Lung microvascular endothelial cell (primary cell): ENCODE data around the gene CD22. TPM values are rescaled to one million over a fixed set of nuclear protein-coding genes. Genes with fewer than 3 reads are reported as not detected.

Source experiments
- DNase-seq, 2 donors: peaks; one replicate each; pipeline versions ENCODE4 v3.0.0 to v3.0.0-alpha.2; 2010; ENCODE audit warnings: low read depth in 2 of 2
- total RNA-seq: library from RNA; depleted of rRNA; stranded (reverse); fragments of >200 nt; gene quantifications from 2 replicates; pipeline ENCODE4 v1.2.1, GENCODE V29; 2014

Gene CD22
- total RNA-seq, 1 donor from 2014 or later: not detected

DNA sequence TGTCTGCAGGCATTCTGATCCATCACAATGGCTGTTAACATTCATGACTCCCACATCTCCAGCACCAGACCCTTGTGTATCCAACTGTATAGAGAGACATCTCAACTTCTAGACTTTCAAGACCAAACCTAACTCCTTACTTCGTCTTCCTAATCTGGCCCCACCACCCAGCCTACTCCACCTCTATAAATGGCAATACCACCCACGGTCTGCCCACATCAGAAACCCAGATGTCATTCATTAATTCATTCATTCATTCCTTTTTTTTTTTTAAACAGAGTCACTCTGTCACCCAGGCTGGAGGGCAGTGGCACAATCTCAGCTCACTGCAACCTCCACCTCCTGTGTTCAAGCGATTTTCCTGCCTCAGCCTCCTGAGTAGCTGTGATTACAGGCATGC lies 52.3 kb downstream of the CD22 start:
- no peak for DNase-seq

DNA sequence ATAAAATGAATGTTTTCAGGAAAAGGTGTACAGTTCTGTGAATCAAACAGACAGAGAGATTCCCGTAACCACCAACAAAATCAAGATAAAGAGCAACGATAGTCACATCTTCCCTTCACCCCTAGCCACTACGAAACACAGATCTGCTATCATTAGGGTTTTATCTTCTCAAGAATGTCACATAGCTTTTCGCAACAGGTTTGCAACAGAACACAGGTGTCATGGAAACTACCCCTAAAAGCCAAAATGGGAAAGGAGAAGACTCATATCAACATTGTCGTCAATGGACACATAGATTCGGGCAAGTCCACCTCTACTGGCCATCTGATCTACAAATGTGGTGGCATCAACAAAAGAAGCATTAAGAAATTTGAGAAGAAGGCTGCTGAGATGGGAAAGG lies 52.9 kb downstream of the CD22 start:
- DNase-seq: no peak

DNA sequence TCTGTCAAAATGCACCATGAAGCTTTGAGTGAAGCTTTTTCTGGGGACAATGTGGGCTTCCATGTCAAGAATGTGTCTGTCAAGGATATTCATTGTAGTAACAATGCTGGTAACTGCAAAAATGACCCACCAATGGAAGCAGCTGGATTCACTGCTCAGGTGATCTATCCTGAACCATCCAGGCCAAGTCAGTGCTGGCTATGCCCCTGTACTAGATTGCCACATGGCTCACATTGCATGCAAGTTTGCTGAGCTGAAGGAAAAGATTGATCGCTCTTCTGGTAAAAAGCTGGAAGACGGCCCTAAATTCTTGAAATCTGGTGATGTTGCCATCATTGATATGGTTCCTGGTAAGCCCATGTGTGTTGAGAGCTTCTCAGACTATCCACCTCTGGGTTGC lies 54.5 kb downstream of the CD22 start:
- no peak for DNase-seq

DNA sequence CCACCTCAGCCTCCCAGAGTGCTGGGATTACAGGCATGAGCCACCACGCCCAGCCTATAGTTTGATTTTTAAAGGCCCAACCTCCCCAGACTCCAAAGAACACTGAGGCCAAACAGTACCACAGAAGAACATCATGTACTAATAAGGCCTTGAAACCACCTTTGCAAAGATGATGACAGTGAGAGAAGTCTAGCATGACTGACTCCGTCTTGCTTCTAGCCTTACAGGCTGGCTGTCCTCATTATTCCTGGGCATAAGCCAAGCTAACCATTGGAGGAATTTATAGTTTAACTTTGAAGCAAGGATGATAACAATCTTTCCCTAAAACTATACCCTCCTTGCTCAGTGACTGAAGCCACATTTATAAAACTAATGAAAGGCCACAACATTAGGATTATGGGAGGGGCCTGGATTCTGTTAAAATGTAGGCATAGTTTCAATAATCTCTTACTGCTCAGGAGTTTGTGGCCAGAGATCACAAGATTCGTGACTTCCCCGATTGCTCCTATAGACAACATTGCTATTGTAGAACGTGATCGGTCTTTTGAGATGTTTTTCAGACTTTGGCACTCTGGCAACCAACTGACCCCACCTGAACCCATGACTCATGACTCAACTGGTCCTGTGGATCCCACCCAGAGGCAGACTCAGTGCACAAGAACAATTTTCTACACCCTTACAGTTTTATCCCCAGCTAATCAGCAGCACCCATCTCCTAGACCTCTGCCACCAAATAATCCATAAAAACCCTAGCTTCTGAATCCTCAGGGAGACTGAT lies 59.5 kb downstream of the CD22 start:
- DNase-seq: no peak

DNA sequence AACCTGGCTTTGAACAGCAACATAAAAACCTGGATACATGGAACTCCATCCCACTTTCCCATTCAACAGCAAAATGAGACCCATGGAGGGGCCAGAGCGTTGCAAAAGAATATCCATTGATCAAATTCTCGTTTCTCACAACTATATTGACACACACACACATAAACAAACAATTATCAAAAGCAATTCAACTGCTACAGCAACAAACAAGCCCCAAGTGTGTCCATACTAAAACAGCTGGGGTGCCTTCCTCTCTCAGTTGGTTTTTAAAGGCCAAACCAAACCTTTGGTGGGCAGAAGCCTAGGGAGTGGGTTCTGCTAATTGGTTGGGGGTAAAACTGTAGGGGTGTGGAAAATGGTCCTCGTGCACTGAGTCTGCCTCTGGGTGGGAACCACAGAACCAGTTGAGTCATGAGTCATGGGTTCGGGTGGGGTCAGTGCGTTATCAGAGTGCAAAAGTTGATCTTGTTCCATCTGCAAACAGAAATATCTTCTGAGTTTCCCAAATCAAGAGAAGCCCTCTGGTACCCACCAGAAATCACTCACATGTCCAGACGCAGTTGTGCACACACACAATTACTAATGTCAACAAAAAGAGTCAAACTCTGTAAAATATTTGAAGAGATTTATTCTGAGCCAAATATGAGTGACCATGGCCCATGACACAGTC lies 60.3 kb downstream of the CD22 start:
- no peak for DNase-seq

DNA sequence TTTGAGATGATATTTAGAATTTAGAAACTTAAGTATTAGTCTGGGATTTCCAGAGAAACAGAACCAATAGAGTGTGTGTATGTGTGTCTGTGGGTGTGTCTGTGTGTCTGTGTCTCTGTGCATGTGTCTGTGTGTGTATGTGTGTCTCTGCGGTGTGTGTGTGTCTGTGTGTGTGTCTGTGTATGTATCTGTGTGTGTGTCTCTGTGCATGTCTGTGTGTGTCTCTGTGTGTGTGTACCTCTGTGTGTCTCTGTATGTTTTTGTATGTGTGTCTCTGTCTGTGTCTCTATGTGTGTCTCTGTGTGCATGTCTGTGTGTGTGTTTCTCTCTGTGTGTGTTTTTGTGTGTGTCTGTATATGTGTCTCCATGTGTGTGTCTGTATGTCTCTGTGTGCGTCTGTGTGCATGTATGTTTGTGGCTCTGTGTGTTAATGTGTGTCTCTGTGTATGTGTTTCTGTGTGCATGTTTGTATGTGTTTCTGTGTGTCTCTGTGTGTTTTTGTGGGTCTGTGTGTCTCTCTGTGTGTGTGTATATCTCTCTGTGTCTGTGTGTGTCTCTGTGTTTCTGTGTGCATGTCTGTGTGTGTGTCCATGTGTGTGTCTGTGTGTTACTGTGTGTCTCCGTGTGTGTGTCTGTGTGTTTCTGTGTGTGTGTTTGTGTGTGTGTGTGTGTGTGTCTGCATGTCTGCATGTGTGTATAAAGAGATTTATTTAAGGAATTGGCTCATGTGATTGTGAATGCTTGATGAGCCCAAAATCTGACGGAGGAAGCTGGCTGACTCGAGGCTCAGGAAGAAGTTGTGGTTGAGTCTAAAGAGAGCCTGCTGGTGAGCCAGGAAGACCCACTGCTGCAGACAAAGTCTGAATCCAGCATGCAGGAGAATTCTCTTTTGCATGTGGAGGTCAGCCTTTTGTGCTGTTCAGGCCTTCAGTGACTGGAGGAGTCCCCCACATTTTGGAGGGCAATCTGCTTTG lies 64.0 kb downstream of the CD22 start:
- no peak for DNase-seq

DNA sequence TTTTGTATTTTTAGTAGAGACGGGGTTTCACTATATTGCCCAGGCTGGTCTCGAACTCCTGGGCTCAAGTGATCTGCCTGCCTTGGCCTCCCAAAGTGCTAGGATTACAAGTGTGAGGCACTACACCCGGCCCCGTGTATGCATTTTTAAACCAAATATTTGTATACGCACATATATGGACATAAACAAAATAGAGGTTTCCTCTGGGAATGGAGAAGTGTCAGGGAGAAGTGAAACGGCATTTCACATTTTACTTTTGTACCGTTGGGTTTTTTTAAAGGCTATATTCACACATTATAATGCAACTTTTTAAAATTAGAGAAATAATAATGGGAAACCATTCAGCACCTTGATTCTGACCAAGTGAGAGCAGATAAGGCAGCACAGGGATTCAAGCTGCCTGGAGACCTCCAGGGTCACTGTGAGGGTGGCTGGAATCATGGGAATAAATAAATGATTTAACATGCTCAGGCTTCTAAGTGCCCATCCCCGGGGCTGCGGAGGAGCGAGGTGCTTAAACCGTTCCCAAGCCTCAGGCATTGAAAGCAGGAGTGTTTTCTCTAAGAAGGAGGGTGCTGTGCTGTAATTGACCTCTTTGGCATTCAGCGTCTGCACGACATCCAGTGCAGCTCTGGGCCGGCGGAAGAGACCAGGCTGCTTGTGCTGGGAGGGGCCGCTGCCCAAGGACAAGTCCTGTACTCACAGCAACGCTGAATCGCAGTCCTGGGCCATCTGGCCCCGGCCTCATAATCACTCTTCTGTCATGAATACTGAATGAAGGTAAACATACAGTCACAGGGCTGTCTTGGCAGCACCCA lies 66.6 kb downstream of the CD22 start:
- DNase-seq: no peak

DNA sequence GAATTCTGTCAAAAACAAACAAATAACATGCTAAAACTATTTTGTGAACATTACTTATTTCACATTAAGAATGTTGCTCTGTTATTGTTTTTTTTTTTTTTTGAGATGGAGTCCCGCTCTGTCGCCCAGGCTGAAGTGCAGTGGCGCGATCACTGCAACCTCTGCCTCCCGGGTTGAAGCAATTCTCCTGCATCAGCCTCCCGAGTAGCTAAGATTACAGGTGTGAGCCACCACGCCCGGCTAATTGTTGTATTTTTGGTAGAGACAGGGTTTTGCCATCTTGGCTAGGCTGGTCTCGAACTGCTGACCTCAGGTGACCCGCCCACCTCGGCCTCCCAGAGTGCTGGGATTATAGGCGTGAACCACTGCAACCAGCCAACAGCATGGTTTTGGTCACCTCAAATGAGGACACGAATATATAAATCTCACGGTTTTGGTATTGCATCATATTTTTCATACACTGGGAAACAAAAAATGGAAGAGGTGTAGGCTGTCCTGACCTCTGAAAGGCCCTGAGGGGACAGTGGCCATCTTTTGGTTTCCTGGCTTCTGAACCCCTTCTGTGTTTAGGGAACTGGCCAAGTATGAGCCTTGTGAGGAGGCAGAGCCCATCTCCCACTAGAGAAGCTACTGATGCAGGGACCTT lies 67.4 kb downstream of the CD22 start:
- no peak for DNase-seq

Other genes with a start within 250 kb of the CD22 start
- gene FXYD3, start 213.4 kb upstream of the CD22 start, total RNA-seq: not detected in 2 replicates
- not detected in 2 replicates for gene LGI4, start 194.1 kb upstream of the CD22 start, total RNA-seq
- gene FXYD1, start 190.4 kb upstream of the CD22 start, total RNA-seq: not detected in 2 replicates
- gene FXYD7, start 185.9 kb upstream of the CD22 start, total RNA-seq: not detected in 2 replicates
- 14.2 and 17.9 TPM in 2 replicates for gene FXYD5, start 174.5 kb upstream of the CD22 start, total RNA-seq
- gene FAM187B, start 100.4 kb upstream of the CD22 start, total RNA-seq: not detected in 2 replicates
- gene LSR, start 80.2 kb upstream of the CD22 start, total RNA-seq: 0.20 and 0.44 TPM in 2 replicates
- gene USF2, start 60.2 kb upstream of the CD22 start, total RNA-seq: 25.5 and 52.2 TPM in 2 replicates
- under 0.01 TPM in 2 replicates for gene HAMP, start 46.7 kb upstream of the CD22 start, total RNA-seq
- not detected in 2 replicates for gene MAG, start 37.0 kb upstream of the CD22 start, total RNA-seq
- not detected in 2 replicates for gene FFAR1, start 18.7 kb downstream of the CD22 start, total RNA-seq
- under 0.01 TPM in 1 of 2 replicates, not detected in the other for gene FFAR3, start 29.3 kb downstream of the CD22 start, total RNA-seq
- gene GPR42, start 41.9 kb downstream of the CD22 start, total RNA-seq: not detected in 2 replicates
- not detected in 2 replicates for gene FFAR2, start 119.1 kb downstream of the CD22 start, total RNA-seq
- not detected in 2 replicates for gene KRTDAP, start 161.3 kb downstream of the CD22 start, total RNA-seq
- not detected in 2 replicates for gene DMKN, start 184.5 kb downstream of the CD22 start, total RNA-seq
- gene SBSN, start 199.1 kb downstream of the CD22 start, total RNA-seq: not detected in 2 replicates
- not detected in 2 replicates for gene GAPDHS, start 204.3 kb downstream of the CD22 start, total RNA-seq
- 51.4 and 75.2 TPM in 2 replicates for gene TMEM147, start 216.4 kb downstream of the CD22 start, total RNA-seq
- gene ATP4A, start 234.5 kb downstream of the CD22 start, total RNA-seq: not detected in 2 replicates